ENCODE data around the gene IGSF23.

GRCh38 chr19:44571830-44572580, 41.4 kb upstream of the IGSF23 start:
- no peak for TF ChIP-seq EP300 (IDR thresholded peaks at IDR 0.05)
- TF ChIP-seq POLR2AphosphoS5 (IDR thresholded peaks at IDR 0.05) = no peak
- TF ChIP-seq CTCF (IDR thresholded peaks at IDR 0.05) = no peak
- no peak for TF ChIP-seq POLR2A (IDR thresholded peaks at IDR 0.05)

Measured in sigmoid colon (tissue), 4 donors.